ENCODE results near the gene GALNT17.

GRCh38 chr7:71517940-71518699 is 386.2 kb downstream of the GALNT17 start:
- TF ChIP-seq GATA2 (IDR thresholded peaks at IDR 0.05; ENCODE audit: low read depth, low read length): no peak
- no peak for TF ChIP-seq GATA3 (IDR thresholded peaks at IDR 0.05; ENCODE audit: low read depth, low read length)

Data from SH-SY5Y (cell line).